GM12892 (cell line): ENCODE data around the gene RAB31.

Source experiments
- POLR2A ChIP-seq: IDR thresholded peaks from 2 replicates; pipeline ENCODE4 v1.6.1; 2011; ENCODE audit warnings: low read depth, low read length, control low read depth
- POLR2AphosphoS5 ChIP-seq: IDR thresholded peaks from 2 replicates; pipeline ENCODE4 v1.6.1; 2011; ENCODE audit warnings: low read depth, low read length, control low read depth
- TAF1 ChIP-seq: IDR thresholded peaks from 2 replicates; pipeline ENCODE4 v1.6.1; 2011; ENCODE audit warnings: low read depth, mild to moderate bottlenecking, control low read depth, low read length, borderline replicate concordance

DNA sequence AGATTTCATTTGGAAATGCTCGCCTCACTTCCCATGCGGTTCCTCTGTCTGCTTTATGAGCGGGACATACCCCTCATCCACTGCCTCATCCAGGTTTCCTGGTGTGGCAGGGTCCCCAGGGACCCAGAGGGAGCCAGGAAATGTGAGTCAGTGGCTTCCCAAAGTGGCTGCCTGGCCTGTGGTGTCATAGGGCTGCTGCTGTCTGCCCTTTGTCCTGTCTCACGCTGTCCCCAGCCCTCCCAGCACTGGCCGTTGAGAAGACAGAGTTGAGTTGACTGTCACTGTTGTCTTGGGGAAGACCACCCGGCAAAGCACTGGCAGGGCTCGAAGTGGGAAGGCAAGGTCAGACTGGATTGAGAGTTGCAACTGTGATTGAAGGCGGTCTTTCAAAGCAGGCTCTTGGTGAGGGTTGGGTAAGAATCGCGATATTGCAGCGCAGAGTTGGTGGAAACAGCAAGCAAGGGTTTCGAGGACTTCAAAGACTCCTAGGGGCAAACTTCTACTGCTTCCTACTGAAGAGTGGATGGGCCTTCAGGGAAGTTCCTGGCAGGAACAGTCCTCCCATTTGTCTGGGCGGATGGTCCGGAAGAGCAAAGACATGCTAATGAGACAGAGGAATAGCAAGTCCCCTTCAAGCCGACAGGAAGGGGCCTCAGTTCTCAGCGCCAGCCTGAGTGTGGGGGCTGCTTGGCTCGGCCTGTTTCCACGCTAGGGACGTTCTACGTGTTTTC is 33.9 kb downstream of the RAB31 start:
- TF ChIP-seq POLR2A (no peak), POLR2AphosphoS5 (no peak), TAF1 (no peak)
